WTC11 (cell line): ENCODE results near the gene TMEM98.

Experiments
- CREB1 ChIP-seq: sonication (generic); formaldehyde crosslinking; IDR thresholded peaks from 2 replicates; pipeline ENCODE4 v1.8.0; 2023; ENCODE audit warnings: mild to moderate bottlenecking, missing genetic modification reagents
- FOXJ3 ChIP-seq: sonication (generic); formaldehyde crosslinking; IDR thresholded peaks from 2 replicates; pipeline ENCODE4 v1.9.0; 2021; ENCODE audit warnings: missing genetic modification reagents, mild to moderate bottlenecking, borderline replicate concordance
- KAT7 ChIP-seq: sonication (generic); formaldehyde crosslinking; IDR thresholded peaks from 2 replicates; pipeline ENCODE4 v1.8.1; 2023; ENCODE audit warnings: missing genetic modification reagents, mild to moderate bottlenecking, borderline replicate concordance
- MXD4 ChIP-seq: fragments of 250-450 bp; sonication (Bioruptor Pico); IDR thresholded peaks from 2 replicates; pipeline ENCODE4 v1.8.0; 2021; ENCODE audit warnings: mild to moderate bottlenecking, moderate library complexity, borderline replicate concordance
- RELA ChIP-seq: sonication (generic); formaldehyde crosslinking; IDR thresholded peaks from 2 replicates; pipeline ENCODE4 v1.8.1; 2022; ENCODE audit warnings: missing genetic modification reagents, mild to moderate bottlenecking, borderline replicate concordance
- RORB ChIP-seq: fragments of 250-450 bp; sonication (Bioruptor Pico); IDR thresholded peaks from 2 replicates; pipeline ENCODE4 v1.9.0; 2021; ENCODE audit warnings: mild to moderate bottlenecking
- USF2 ChIP-seq: sonication (generic); formaldehyde crosslinking; IDR thresholded peaks from 2 replicates; pipeline ENCODE4 v1.8.1; 2023; ENCODE audit warnings: mild to moderate bottlenecking, missing genetic modification reagents, moderate library complexity
- ZBTB21 ChIP-seq: sonication (generic); formaldehyde crosslinking; IDR thresholded peaks from 2 replicates; pipeline ENCODE4 v1.8.1; 2023; ENCODE audit warnings: mild to moderate bottlenecking, missing genetic modification reagents, borderline replicate concordance
- ZNF138 ChIP-seq: sonication (generic); formaldehyde crosslinking; conservative IDR thresholded peaks from 2 replicates; pipeline ENCODE4 v1.8.1; 2022; ENCODE audit warnings: mild to moderate bottlenecking, moderate library complexity, missing genetic modification reagents
- TF ChIP-seq, protein P1 (sequence below): fragments of 200-600 bp; IDR thresholded peaks from 2 replicates; pipeline ENCODE4 v1.8.0; 2022; ENCODE audit warnings: antibody characterized with exemption
- TF ChIP-seq, protein P2 (sequence below): sonication (generic); formaldehyde crosslinking; IDR thresholded peaks from 2 replicates; pipeline ENCODE4 v1.8.0; 2023; ENCODE audit warnings: mild to moderate bottlenecking, missing genetic modification reagents

DNA sequence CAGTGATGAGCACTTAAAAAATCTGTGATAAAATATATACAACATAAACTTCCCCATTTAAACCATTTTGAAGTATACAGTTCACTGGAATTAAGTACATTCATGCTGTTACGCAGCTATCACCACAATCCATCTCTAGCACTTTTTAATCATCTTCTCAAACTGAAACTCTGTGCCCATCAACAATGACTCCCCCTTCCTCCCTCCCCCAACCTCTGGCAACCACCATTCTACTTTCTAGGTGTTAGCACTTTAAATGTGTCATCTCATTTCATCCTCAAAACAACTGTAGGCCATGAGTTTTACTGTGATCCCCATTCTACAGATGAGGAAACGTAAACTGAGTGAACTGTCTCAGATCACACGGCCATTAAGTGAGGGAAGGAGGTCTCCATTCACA is 13.8 kb upstream of the TMEM98 start:
- TF ChIP-seq, protein P1, sequence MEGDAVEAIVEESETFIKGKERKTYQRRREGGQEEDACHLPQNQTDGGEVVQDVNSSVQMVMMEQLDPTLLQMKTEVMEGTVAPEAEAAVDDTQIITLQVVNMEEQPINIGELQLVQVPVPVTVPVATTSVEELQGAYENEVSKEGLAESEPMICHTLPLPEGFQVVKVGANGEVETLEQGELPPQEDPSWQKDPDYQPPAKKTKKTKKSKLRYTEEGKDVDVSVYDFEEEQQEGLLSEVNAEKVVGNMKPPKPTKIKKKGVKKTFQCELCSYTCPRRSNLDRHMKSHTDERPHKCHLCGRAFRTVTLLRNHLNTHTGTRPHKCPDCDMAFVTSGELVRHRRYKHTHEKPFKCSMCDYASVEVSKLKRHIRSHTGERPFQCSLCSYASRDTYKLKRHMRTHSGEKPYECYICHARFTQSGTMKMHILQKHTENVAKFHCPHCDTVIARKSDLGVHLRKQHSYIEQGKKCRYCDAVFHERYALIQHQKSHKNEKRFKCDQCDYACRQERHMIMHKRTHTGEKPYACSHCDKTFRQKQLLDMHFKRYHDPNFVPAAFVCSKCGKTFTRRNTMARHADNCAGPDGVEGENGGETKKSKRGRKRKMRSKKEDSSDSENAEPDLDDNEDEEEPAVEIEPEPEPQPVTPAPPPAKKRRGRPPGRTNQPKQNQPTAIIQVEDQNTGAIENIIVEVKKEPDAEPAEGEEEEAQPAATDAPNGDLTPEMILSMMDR, result no peak
- no peak for TF ChIP-seq CREB1 (CRISPR knock-in tag)
- TF ChIP-seq ZNF138 (CRISPR knock-in tag), result no peak
- TF ChIP-seq MXD4 (CRISPR knock-in tag), result no peak
- no peak for TF ChIP-seq RORB (CRISPR knock-in tag)
- TF ChIP-seq FOXJ3 (CRISPR knock-in tag), result no peak
- no peak for TF ChIP-seq ZBTB21 (CRISPR knock-in tag)
- TF ChIP-seq KAT7 (CRISPR knock-in tag), result no peak
- TF ChIP-seq, protein P2, sequence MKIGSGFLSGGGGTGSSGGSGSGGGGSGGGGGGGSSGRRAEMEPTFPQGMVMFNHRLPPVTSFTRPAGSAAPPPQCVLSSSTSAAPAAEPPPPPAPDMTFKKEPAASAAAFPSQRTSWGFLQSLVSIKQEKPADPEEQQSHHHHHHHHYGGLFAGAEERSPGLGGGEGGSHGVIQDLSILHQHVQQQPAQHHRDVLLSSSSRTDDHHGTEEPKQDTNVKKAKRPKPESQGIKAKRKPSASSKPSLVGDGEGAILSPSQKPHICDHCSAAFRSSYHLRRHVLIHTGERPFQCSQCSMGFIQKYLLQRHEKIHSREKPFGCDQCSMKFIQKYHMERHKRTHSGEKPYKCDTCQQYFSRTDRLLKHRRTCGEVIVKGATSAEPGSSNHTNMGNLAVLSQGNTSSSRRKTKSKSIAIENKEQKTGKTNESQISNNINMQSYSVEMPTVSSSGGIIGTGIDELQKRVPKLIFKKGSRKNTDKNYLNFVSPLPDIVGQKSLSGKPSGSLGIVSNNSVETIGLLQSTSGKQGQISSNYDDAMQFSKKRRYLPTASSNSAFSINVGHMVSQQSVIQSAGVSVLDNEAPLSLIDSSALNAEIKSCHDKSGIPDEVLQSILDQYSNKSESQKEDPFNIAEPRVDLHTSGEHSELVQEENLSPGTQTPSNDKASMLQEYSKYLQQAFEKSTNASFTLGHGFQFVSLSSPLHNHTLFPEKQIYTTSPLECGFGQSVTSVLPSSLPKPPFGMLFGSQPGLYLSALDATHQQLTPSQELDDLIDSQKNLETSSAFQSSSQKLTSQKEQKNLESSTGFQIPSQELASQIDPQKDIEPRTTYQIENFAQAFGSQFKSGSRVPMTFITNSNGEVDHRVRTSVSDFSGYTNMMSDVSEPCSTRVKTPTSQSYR (CRISPR knock-in tag), result no peak
- no peak for TF ChIP-seq USF2 (CRISPR knock-in tag)
- no peak for TF ChIP-seq RELA (CRISPR knock-in tag)
